Neural progenitor cell (in vitro differentiated cells): ENCODE data around the gene TRABD2A. TPM values are rescaled to one million over a fixed set of nuclear protein-coding genes. Genes with fewer than 3 reads are reported as not detected.

Source experiments
- DNase-seq: peaks from one replicate; pipeline ENCODE4 v3.0.0-alpha.2; 2016; ENCODE audit warnings: low spot score
- H2AFZ ChIP-seq: fragments of 200-600 bp; sonication (generic); replicated peaks from 2 replicates; pipeline ENCODE4 v1.6.1; 2016; ENCODE audit warnings: antibody characterized with exemption
- H3F3A ChIP-seq: fragments of 200-600 bp; sonication (generic); 2 replicates; pipeline ENCODE4 v1.6.1; 2016; ENCODE audit warnings: antibody characterized with exemption, low read depth
- H3K27ac ChIP-seq: fragments of 200-600 bp; sonication (generic); 2 replicates; pipeline ENCODE4 v1.5.1; 2016; ENCODE audit warnings: mild to moderate bottlenecking
- H3K27me3 ChIP-seq: fragments of 200-600 bp; sonication (generic); 2 replicates; pipeline ENCODE4 v1.6.1; 2016; ENCODE audit warnings: mild to moderate bottlenecking, moderate library complexity
- H3K36me3 ChIP-seq: fragments of 200-600 bp; sonication (generic); 2 replicates; pipeline ENCODE4 v1.5.1; 2016
- H3K4me1 ChIP-seq: fragments of 200-600 bp; sonication (generic); 2 replicates; pipeline ENCODE4 v1.6.1; 2016; ENCODE audit warnings: mixed run types
- H3K4me2 ChIP-seq: fragments of 200-600 bp; sonication (generic); 2 replicates; pipeline ENCODE4 v1.6.1; 2016
- H3K4me3 ChIP-seq: fragments of 200-600 bp; sonication (generic); 2 replicates; pipeline ENCODE4 v1.5.1; 2016
- H3K79me2 ChIP-seq: fragments of 200-600 bp; sonication (generic); 2 replicates; pipeline ENCODE4 v1.6.1; 2016; ENCODE audit warnings: low read depth
- H3K9ac ChIP-seq: fragments of 200-600 bp; sonication (generic); 2 replicates; pipeline ENCODE4 v1.6.1; 2016
- H3K9me3 ChIP-seq: fragments of 200-600 bp; sonication (generic); 2 replicates; pipeline ENCODE4 v1.5.1; 2016; ENCODE audit warnings: low read depth
- H4K20me1 ChIP-seq: fragments of 200-600 bp; sonication (generic); 2 replicates; pipeline ENCODE4 v1.6.1; 2016; ENCODE audit warnings: low read depth
- H3K27ac Mint-ChIP-seq: 3 replicates; pipeline ENCODE4 v1.8.0; 2021; ENCODE audit warnings: mixed read lengths
- H3K27me3 Mint-ChIP-seq: 2 replicates; pipeline ENCODE4 v1.8.0; 2022; ENCODE audit warnings: low read depth, mild to moderate bottlenecking, inconsistent platforms, moderate library complexity, mixed read lengths; ENCODE audit not compliant: insufficient read depth
- H3K36me3 Mint-ChIP-seq: 3 replicates; pipeline ENCODE4 v1.8.0; 2021; ENCODE audit warnings: mixed read lengths
- H3K4me1 Mint-ChIP-seq: 3 replicates; pipeline ENCODE4 v1.8.0; 2021; ENCODE audit warnings: mixed read lengths
- H3K4me3 Mint-ChIP-seq: 3 replicates; pipeline ENCODE4 v1.8.0; 2021; ENCODE audit warnings: mild to moderate bottlenecking, moderate library complexity, mixed read lengths
- H3K9me3 Mint-ChIP-seq: 3 replicates; pipeline ENCODE4 v1.8.0; 2020; ENCODE audit warnings: mixed read lengths
- CTCF ChIP-seq: fragments of 200-600 bp; sonication (generic); IDR thresholded peaks from 2 replicates; pipeline ENCODE4 v1.5.1; 2017; ENCODE audit warnings: antibody characterized with exemption, mild to moderate bottlenecking
- EZH2 ChIP-seq: fragments of 200-600 bp; sonication (generic); IDR thresholded peaks from 2 replicates; pipeline ENCODE4 v1.6.1; 2017; ENCODE audit warnings: antibody characterized with exemption, mild to moderate bottlenecking, moderate library complexity
- EZH2phosphoT487 ChIP-seq: fragments of 200-600 bp; sonication (generic); IDR thresholded peaks from 2 replicates; pipeline ENCODE4 v1.6.1; 2017; ENCODE audit warnings: antibody characterized with exemption
- total RNA-seq: library from RNA; depleted of rRNA; stranded (reverse); fragments of >200 nt; gene quantifications from 2 replicates; pipeline ENCODE4 v1.2.3, GENCODE V29; 2015; ENCODE audit warnings: low replicate concordance

TRABD2A gene
- total RNA-seq, 1 donor from 2014 or later = 2.0 TPM

GRCh38 chr2:84816426-84817026 lies 64.4 kb downstream of the TRABD2A start:
- Histone ChIP-seq H2AFZ (no peak overlapping the region), H3K9me3 (no peaks in the 10 kb centered on the region), H3K9ac (no peak overlapping the region), H3K27me3 (no peaks in the 10 kb centered on the region), H3K4me2 (no peak overlapping the region), H4K20me1 (no peaks in the 10 kb centered on the region), H3K36me3 (no peaks in the 10 kb centered on the region), H3F3A (no peaks in the 10 kb centered on the region), H3K4me1 (no peaks in the 10 kb centered on the region), H3K79me2 (no peaks in the 10 kb centered on the region), H3K27ac (no peak overlapping the region), H3K4me3 (no peak overlapping the region)
- TF ChIP-seq CTCF (no peak), EZH2 (no peak), EZH2phosphoT487 (no peak)
- Mint-ChIP-seq H3K27ac (no peak overlapping the region), H3K4me3 (no peak overlapping the region), H3K4me1 (peaks cover 3% of the 10 kb centered on the region), H3K27me3 (no peaks in the 10 kb centered on the region), H3K36me3 (no peaks in the 10 kb centered on the region), H3K9me3 (no peaks in the 10 kb centered on the region)
- no peak for DNase-seq

GRCh38 chr2:84815146-84815545 lies 65.7 kb downstream of the TRABD2A start:
- Histone ChIP-seq H3K4me3 (no peak overlapping the region), H4K20me1 (no peaks in the 10 kb centered on the region), H3K36me3 (no peaks in the 10 kb centered on the region), H3K4me2 (no peak overlapping the region), H3K79me2 (no peaks in the 10 kb centered on the region), H3K9me3 (no peaks in the 10 kb centered on the region), H3K4me1 (no peaks in the 10 kb centered on the region), H2AFZ (no peak overlapping the region), H3K9ac (no peak overlapping the region), H3F3A (no peaks in the 10 kb centered on the region), H3K27ac (no peak overlapping the region), H3K27me3 (no peaks in the 10 kb centered on the region)
- Mint-ChIP-seq H3K27me3 (peaks cover 5% of the 10 kb centered on the region), H3K36me3 (no peaks in the 10 kb centered on the region), H3K9me3 (no peaks in the 10 kb centered on the region), H3K4me3 (no peak overlapping the region), H3K4me1 (peaks cover 3% of the 10 kb centered on the region), H3K27ac (no peak overlapping the region)
- TF ChIP-seq EZH2 (no peak), EZH2phosphoT487 (no peak), CTCF (no peak)
- DNase-seq = no peak

- Histone ChIP-seq H3K79me2 (no peaks in the 10 kb centered on the region), H3K9ac (no peak overlapping the region), H3K27me3 (no peaks in the 10 kb centered on the region), H3K9me3 (no peaks in the 10 kb centered on the region), H3K36me3 (no peaks in the 10 kb centered on the region), H3K27ac (no peak overlapping the region), H2AFZ (no peak overlapping the region), H3F3A (no peaks in the 10 kb centered on the region), H3K4me1 (no peaks in the 10 kb centered on the region), H3K4me2 (no peak overlapping the region), H3K4me3 (no peak overlapping the region), H4K20me1 (no peaks in the 10 kb centered on the region)
- no peaks in the 10 kb centered on the region for H3K36me3 Mint-ChIP-seq
- no peaks in the 10 kb centered on the region for H3K9me3 Mint-ChIP-seq
- H3K27me3 Mint-ChIP-seq = peaks cover 8% of the 10 kb centered on the region
- H3K4me1 Mint-ChIP-seq = peaks cover 3% of the 10 kb centered on the region
- no peak overlapping the region for H3K4me3 Mint-ChIP-seq
- no peak for DNase-seq
- no peak overlapping the region for H3K27ac Mint-ChIP-seq
- TF ChIP-seq EZH2phosphoT487 = no peak
Measured at GRCh38 chr2:84811839-84812431, 68.9 kb downstream of the TRABD2A start.

GRCh38 chr2:84808279-84808678 lies 72.6 kb downstream of the TRABD2A start:
- H3K27ac ChIP-seq = no peak overlapping the region
- Mint-ChIP-seq H3K4me3 (no peak overlapping the region), H3K27ac (no peak overlapping the region), H3K9me3 (no peaks in the 10 kb centered on the region), H3K4me1 (peaks cover 3% of the 10 kb centered on the region), H3K36me3 (no peaks in the 10 kb centered on the region), H3K27me3 (peaks cover 8% of the 10 kb centered on the region)
- H2AFZ ChIP-seq = no peak overlapping the region
- H3F3A ChIP-seq = no peaks in the 10 kb centered on the region
- H3K79me2 ChIP-seq = no peaks in the 10 kb centered on the region
- no peak for TF ChIP-seq EZH2
- no peak overlapping the region for H3K4me2 ChIP-seq
- H3K9me3 ChIP-seq = no peaks in the 10 kb centered on the region
- no peaks in the 10 kb centered on the region for H3K36me3 ChIP-seq
- no peaks in the 10 kb centered on the region for H4K20me1 ChIP-seq
- DNase-seq = no peak
- no peak overlapping the region for H3K4me3 ChIP-seq
- H3K4me1 ChIP-seq = no peaks in the 10 kb centered on the region
- no peak overlapping the region for H3K9ac ChIP-seq
- H3K27me3 ChIP-seq = no peaks in the 10 kb centered on the region
